ENCODE data around the gene FSHR.

DNA sequence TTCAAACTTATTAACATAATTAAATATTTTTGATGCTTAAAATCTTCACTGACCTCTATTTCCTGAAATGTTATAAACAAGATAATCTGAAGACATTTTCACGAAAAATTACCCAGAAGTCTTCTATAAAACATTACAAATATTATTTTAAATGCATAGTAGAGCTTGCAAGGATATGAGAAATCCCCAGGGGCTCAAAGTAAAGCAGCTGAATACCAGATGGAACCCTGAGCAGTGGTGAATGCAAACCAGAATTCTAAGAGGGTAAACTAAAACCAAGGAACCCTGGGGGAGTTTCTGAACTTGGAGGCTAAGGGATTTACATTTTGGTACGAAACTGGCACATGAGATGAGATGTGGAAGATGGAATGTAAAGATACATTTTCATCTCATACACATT is 83.6 kb downstream of the FSHR start:
- TF ChIP-seq, protein P1, sequence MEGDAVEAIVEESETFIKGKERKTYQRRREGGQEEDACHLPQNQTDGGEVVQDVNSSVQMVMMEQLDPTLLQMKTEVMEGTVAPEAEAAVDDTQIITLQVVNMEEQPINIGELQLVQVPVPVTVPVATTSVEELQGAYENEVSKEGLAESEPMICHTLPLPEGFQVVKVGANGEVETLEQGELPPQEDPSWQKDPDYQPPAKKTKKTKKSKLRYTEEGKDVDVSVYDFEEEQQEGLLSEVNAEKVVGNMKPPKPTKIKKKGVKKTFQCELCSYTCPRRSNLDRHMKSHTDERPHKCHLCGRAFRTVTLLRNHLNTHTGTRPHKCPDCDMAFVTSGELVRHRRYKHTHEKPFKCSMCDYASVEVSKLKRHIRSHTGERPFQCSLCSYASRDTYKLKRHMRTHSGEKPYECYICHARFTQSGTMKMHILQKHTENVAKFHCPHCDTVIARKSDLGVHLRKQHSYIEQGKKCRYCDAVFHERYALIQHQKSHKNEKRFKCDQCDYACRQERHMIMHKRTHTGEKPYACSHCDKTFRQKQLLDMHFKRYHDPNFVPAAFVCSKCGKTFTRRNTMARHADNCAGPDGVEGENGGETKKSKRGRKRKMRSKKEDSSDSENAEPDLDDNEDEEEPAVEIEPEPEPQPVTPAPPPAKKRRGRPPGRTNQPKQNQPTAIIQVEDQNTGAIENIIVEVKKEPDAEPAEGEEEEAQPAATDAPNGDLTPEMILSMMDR (conservative IDR thresholded peaks at IDR 0.05; ENCODE audit: low read depth, low read length) = no peak
- no peak for TF ChIP-seq EZH2 (IDR thresholded peaks at IDR 0.05; ENCODE audit: low read length, unreplicated experiment)
- no peak for TF ChIP-seq EZH2phosphoT487 (IDR thresholded peaks at IDR 0.05; ENCODE audit: borderline replicate concordance, low read length)

All from PC-3 (cell line).